HTERT RPE-1 (cell line): ENCODE results near the gene LRRIQ1.

Experiments used
- in situ Hi-C: fragments of 300-500 bp; cut with MboI; formaldehyde crosslinking; loops from 4 replicates; pipeline ENCODE4 v1.14.3; 2020; ENCODE audit warnings: low sequenced_read_pairs

Gene LRRIQ1

GRCh38 chr12:85059594-85059993 lies 23.4 kb downstream of the LRRIQ1 start:
- in situ Hi-C loops: no loop called here

GRCh38 chr12:85060916-85061315 lies 24.8 kb downstream of the LRRIQ1 start:
- in situ Hi-C loops: no loop called here

- in situ Hi-C loops: no loop called here
Measured at GRCh38 chr12:85065837-85066482, 29.8 kb downstream of the LRRIQ1 start.

GRCh38 chr12:85072826-85073225 lies 36.7 kb downstream of the LRRIQ1 start:
- in situ Hi-C loops: no loop called here

GRCh38 chr12:85076688-85077430 lies 40.7 kb downstream of the LRRIQ1 start:
- in situ Hi-C loops: no loop called here

GRCh38 chr12:85085066-85085465 lies 48.9 kb downstream of the LRRIQ1 start:
- in situ Hi-C loops: no loop called here

GRCh38 chr12:85089792-85090191 lies 53.6 kb downstream of the LRRIQ1 start:
- in situ Hi-C loops: no loop called here

- in situ Hi-C loops: no loop called here
Measured at GRCh38 chr12:85092814-85093370, 56.7 kb downstream of the LRRIQ1 start.

GRCh38 chr12:85095501-85095900 lies 59.4 kb downstream of the LRRIQ1 start:
- in situ Hi-C loops: no loop called here

GRCh38 chr12:85130646-85131045 lies 94.5 kb downstream of the LRRIQ1 start:
- in situ Hi-C loops: no loop called here

- in situ Hi-C loops: no loop called here
Measured at GRCh38 chr12:85138833-85139232, 102.7 kb downstream of the LRRIQ1 start.

GRCh38 chr12:85147331-85147730 lies 111.2 kb downstream of the LRRIQ1 start:
- in situ Hi-C loops: no loop called here

GRCh38 chr12:85152311-85152729 lies 116.2 kb downstream of the LRRIQ1 start:
- in situ Hi-C loops: no loop called here

DNA sequence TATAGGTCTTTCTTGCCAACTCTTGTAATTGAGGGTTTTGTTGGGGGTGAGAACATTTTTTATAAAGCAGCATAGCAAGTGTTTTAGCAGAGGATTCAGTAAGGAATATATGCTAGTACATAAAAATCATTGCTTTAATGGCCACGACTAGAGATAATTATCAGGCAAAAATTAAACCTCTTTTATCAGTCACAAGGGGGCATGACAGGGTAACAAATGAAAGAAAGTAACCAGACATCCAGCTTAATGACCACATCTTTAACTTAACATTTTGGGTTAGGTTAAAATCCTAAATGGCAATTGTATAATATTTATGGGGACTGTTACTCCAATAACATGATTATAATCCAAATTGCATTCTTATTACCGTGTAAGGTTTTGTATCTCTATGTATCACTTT lies 119.6 kb downstream of the LRRIQ1 start:
- in situ Hi-C loops: no loop called here

GRCh38 chr12:85156569-85156968 lies 120.4 kb downstream of the LRRIQ1 start:
- in situ Hi-C loops: no loop called here

- in situ Hi-C loops: no loop called here
Measured at GRCh38 chr12:85157035-85157603, 121.0 kb downstream of the LRRIQ1 start.

- in situ Hi-C loops: no loop called here
Measured at GRCh38 chr12:85163752-85164321, 127.7 kb downstream of the LRRIQ1 start.

- in situ Hi-C loops: no loop called here
Measured at GRCh38 chr12:85179680-85180270, 143.6 kb downstream of the LRRIQ1 start.

DNA sequence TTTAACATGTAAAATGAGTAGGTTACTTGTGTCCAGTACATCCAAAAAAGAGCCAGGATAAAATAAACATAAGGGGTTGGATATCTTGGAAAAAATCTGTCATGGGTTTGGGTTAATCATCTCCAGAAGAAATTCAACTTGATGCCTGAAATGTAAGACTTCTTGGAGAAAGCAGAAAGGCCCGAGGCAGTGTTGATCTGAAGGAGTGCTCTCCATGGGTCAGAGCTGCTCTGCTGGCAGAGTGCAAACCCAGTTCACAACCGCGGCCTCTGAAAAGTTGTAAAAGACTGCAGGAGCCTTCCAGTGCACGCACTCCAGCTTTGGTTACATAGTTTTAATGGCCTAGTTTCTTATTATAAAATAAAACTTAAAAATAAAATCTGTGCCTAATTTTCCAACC lies 146.5 kb downstream of the LRRIQ1 start:
- in situ Hi-C loops: no loop called here

DNA sequence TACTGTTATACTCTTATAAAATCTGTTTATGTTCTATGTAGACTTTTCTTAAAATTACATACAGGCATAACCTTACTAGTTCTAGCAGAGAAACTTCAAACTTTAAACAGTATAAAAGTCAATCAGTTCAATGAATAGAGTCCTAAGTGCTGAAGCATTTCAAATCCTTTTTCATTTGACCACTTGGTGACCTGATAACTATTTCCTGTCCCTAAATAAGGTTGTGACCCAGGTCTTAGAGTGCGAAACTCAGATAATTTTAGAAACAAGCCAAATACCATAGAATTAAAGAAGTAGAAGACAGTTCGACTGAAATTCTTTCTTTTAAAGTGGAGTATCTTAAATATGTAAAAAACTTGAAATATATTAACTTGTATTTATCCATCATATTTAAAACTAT lies 147.7 kb downstream of the LRRIQ1 start:
- in situ Hi-C loops: no loop called here

- in situ Hi-C loops: no loop called here
Measured at GRCh38 chr12:85186236-85186635, 150.1 kb downstream of the LRRIQ1 start.
